Suppressor macrophage treated with lipopolysaccharide for 1 hour (primary cell): ENCODE data around the gene USF2.

Experiments
- DNase-seq, 3 donors: peaks; one replicate each; pipeline ENCODE4 v3.0.0-alpha.2; 2020 to 2022

Gene USF2

DNA sequence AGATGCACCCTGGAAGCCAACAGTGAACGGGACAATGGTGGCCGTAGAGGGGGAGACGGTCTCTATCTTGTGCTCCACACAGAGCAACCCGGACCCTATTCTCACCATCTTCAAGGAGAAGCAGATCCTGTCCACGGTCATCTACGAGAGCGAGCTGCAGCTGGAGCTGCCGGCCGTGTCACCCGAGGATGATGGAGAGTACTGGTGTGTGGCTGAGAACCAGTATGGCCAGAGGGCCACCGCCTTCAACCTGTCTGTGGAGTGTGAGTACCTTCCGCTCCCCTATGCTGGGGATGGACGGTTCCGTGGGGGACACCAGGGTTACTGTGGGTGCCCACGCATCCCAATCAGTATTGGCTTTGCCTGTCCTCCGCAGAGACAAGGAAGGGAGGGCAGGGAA, 33.7 kb downstream of the USF2 start:
- no peak for DNase-seq

DNA sequence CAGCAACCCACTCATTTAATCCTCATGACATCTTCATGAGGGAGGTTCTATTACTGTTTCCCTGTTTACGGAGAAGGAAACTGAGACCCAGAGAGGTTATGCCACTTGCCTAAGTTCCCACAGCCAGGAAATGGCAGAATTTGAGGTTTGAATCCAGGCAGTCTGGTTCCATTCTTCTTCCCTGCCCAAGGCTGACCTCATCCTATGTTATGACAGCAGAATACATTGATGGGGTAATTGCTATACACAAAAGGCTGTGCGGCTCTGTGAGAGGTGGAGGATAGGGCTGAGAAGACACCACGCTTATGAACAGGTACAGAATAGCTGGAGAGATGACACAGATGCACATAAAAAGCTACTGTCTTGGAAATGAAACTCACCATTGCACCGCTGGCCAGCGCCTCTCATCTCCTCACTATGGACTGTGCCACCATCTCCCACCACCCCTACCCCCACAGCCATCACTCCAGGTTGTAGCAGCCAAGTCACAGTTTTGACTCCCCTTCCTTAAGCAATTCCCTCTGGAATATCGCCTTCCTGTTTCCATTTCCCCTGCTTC, 34.7 kb downstream of the USF2 start:
- DNase-seq = no peak

DNA sequence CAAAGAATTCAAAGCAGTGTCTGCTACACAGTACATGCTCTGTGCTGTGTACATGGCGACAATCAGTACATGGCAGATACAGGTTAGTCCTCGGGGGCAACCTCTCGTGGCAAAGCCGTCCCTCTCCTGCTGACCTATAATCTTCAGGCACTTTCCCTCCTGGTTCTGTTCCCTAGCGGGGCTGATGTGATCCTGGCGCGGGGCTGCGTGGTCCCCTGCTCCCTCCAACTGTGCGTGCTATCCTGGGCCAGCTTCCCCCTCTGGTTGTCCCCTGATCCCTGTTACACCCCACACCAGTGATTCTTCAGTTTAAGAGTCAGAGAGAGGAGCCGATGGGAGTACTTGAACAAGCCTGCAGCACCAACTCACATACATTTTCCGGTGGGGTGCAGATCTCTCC, 35.3 kb downstream of the USF2 start:
- no peak for DNase-seq

DNA sequence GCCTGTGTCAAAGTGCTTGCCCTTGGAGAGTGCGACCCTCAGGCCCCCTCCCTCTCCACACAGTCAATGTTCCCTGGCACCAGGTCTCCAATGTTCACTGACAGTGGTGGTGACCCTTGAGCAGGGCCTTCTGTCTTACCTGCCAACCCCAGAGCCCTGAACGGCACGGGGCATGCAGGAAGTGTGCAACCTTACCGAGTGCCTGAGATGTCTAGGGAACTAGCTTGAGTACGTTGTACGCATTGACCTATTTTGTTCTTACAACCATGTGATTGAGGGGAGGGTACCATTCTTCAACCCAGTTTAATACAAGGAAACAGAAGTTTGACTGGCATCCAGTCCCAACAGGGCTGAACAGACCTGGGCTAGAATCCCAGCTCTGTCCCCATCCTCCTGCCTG, 36.4 kb downstream of the USF2 start:
- no peak for DNase-seq

DNA sequence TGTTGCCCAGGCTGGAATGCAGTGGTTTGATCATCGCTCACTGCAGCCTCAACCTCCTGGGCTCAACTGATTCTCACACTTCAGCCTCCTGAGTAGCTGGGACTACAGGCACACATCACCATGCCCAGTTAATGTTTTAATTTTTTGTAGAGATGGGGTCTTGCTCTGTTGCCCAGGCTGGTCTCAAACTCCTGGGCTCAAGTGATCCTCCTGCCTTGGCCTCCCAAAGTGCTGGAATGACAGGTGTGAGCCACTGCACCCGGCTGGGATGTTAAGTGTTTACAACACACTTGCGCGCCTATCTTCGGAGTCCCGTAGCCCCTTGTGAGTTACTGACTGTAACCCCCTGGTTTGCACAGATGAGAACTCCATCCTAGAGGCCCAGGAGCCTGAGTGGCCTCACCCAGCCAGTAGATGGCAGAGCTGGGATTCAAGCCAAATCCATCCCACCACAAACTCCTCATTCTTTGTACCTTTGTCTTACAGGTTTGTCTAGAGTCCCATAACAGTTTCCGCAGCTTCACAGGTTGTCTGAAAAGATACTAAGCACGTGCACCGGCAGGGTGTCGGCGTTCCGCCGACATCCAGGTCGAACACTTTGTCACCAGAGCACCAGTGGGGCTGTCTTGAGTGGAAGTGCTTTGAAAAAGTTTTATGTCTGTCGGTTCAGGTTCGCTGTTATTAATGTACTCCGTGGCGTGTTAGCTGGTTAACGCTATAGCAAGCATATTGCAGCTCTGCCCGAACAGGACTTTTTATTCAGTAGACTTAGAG, 37.9 kb downstream of the USF2 start:
- DNase-seq = no peak

DNA sequence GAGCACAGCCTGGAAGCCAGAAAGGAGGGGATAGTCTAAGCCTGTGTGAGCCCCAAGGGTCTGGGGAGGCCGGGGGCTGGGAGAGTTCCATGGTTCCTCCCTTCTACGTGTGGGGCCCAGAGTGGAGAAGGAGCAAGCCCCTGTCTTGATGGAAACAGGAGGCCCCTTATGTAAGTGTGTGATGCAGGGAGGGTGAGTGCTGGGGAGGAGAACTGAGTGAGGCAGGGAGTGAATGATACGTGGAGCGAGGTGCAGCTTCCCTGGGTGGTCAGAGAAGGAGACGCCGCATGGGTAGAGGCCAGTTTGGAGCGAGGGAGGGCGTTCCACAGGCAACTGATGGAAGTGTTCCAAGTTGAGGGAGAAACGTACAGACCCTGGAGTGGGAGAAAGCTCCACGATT, 39.2 kb downstream of the USF2 start:
- no peak for DNase-seq

DNA sequence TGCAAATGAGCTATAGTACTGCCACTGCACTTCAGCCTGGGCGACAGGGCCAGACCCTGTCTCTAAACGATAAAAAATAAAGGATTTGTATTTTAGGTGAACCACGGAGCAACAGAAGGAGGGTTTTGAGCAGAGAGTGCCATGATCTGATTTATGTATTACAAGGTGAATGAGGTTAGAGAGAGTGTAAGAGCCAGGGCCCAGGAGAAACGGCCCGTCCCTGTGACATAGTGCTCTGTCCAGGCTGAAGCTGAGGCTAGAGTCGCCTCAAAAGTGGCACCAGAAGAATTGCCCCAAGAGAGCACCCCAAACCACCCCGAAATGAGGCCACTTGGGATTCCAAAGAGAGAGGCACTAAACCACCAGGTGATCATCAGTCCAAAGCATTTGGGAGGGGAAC, 40.1 kb downstream of the USF2 start:
- no peak for DNase-seq

DNA sequence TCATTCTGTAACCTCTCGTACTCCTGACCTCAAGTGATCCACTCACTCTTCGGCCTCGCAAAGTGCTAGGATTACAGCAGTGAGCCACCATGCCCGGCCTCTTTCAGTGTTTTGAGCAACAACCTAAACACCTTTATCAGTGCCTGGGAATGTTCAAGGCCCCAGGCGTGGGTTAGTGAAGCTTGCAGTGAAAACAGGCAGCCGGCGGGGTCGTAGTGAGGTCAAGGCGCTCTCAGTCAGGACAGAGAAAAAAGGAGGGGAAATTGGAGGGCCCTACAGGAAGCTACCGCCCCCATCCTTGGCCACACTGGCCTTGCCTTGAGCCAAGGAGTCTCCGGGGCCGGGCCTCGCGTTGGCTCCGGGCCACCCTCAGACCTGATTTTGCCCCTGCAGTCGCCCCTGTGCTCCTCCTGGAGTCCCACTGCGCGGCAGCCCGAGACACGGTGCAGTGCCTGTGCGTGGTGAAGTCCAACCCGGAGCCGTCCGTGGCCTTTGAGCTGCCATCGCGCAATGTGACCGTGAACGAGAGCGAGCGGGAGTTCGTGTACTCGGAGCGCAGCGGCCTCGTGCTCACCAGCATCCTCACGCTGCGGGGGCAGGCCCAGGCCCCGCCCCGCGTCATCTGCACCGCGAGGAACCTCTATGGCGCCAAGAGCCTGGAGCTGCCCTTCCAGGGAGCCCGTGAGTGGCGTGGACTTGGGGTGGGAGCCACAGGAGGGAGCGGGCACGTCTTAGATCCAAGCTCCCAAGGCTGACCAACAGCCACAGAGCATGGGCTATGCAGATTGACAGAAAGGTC, 40.9 kb downstream of the USF2 start:
- DNase-seq = no peak

DNA sequence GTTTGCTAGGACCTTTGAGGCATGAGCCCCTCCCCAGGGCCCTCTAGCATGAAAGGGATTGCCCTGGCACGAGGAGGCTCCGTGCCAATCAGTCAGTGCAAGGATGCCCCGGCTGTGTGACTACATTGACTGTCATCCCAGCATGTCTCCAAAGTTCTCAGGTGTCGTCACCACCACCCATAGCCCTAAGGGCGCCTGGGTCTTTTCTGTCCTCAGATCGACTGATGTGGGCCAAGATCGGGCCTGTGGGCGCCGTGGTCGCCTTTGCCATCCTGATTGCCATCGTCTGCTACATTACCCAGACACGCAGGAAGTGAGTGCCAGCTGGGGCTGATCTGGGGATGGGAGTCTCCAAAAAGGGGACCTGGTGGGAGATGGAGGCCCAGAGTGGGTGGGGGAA, 41.6 kb downstream of the USF2 start:
- DNase-seq = no peak

DNA sequence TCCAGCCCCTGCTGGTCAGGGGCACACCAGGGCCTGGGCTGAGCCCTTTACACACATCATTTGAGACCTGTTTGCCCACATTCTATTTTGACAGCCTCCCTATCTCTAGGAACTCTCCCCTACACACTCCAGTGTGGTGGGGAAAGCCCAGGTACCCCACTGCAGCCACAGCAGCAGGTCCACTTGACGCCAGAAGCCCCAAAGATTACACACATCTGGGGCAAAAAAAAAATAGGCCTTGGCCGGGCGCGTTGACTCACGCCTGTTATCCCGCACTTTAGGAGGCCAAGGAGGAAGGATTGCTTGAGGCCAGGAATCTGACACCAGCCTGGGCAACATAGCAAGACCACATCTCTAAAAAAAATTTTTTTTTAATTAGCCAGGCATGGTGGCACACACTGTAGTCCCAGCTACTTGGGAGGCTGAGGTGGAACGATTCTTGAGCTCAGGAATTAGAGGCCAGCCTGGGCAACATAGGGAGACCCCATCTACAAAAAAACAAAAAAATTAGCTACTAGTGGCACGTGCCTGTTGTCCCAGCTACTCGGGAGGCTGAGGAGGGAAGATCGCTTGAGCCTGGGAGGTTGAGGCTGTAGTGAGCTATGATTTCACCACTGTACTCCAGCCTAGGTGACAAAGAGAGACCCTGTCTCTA, 42.2 kb downstream of the USF2 start:
- no peak for DNase-seq

DNA sequence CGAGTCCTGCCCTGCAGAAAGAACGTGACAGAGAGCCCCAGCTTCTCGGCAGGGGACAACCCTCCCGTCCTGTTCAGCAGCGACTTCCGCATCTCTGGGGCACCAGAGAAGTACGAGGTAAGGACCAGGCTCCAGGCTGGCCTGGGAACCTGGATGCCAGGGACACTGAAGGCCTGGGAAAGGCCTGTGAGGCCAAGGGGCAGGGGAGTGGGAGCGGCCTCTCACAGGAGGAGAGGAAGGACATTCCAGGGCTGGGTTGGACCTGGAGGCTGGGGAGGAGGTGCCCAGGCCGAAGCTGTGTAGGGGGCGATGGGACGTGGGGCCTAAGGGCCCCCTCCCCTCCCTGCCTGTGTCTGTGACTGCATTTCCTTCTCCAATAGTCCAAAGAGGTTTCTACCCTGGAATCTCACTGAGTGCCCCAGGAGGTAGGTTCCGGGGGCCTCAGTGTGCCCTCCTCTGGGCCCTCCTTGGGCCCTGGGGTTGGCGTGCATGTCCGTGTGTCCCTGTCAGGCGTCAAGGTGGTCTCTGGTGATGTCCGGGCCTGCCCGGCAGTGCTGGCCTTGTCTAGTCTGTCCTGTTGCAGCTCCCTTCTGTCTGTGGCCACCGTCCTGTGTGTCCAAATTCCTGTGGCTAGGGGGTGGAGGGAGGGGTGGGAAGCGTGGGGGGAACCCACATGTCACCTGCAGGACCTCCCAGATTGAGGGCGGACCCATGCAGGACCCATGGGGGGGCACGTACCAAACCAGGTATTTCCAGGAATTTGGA, 43.3 kb downstream of the USF2 start:
- DNase-seq = no peak

DNA sequence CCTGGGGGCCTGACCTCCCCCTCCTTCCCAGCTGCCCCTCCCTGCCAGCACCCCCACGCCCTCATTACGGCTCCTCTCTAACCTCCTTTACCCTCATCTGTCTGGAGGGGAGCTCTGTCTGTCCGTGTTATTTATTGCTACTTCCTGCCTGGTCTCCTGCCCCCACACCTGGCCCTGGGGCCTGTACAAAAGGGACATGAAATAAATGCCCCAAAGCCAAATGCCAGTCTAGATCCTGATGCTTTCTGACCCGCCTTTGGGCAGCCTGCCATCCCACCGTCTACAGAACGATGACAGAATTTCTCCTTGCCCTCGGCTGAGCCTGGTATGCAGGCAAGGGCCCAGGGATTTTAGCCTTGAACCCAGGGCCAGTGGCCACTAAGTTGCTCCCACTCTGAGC, 44.8 kb downstream of the USF2 start:
- DNase-seq = no peak

DNA sequence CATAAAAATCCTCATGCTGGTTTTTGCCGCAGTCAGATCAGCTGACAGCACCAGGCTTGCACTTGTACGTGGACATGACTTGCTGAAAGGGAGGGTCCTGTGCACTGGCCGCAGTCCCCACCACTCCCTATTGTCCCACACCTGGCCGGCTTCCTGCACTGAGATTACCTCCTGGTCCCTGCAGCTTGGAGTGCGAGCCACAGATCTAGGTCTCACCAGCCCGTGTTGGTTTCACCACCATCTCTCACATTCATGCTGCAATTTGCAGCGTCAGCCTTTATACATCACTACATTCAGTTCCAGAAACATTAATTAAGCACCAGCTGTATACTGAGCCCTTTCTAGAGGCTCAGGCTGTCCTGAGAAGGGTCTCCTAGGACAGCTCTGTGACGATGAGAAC, 45.3 kb downstream of the USF2 start:
- no peak for DNase-seq

DNA sequence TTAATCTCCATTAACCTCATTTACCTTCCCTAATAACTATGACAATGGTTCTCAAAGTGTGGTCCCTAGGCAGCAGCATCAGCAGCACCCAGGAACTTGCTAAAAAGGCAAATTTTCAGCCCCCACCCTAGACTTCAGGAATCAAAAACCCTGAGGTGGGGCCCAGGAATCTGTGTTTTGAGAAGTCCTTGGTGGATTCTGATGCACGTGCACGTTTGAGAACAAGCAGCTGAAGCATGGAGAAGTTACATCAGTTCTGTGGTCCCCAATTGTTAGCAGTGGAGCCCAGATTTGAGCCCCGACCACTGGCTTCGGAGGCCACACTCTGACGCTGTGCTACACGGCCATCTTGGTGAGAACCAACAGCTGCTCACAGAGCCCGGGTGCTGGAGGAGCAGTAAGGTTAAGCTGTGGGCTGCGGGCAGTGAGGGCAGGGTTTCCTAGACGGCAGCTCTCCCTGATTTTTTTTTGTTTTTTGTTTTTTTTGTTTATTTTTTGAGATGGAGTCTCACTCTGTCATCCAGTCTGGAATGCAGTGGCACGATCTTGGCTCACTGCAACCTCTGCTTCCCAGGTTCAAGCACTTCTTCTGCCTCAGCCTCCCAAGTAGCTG, 46.2 kb downstream of the USF2 start:
- no peak for DNase-seq

DNA sequence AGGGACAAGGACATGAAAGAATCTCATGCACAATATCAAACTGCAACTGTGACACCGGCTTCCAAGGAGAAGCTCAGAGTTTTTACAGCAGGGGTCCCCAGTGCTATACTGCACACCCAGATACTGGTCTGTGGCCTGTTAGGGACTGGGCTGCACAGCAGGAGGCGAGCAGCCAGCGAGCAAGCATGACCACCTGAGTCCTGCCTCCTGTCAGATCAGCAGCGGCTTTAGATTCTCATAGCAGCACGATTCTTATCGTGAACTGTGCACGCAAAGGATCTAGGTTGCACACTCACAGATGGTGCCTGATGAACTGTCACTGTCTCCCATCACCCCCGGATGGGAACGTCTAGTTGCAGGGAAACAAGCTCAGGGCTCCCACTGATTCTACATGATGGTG, 47.1 kb downstream of the USF2 start:
- no peak for DNase-seq

DNA sequence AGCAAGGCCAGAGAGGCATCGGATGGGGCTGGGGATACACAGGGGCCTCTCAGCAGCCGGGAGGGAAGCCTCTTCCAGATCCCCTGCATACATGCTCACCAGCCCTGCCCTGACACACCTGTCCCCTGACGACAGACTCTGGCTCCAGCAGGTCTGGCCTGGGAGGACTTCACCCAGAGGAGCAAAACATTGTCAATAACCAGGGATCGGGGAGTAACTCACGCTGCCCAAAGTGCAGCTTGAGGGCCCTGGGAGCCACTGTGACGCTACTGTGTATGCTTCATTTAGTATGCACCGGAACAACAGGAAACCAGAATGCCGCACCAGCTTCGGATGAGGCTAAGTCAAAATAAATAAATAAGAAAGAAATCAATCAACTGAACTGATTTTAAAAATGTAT, 47.8 kb downstream of the USF2 start:
- DNase-seq = no peak

DNA sequence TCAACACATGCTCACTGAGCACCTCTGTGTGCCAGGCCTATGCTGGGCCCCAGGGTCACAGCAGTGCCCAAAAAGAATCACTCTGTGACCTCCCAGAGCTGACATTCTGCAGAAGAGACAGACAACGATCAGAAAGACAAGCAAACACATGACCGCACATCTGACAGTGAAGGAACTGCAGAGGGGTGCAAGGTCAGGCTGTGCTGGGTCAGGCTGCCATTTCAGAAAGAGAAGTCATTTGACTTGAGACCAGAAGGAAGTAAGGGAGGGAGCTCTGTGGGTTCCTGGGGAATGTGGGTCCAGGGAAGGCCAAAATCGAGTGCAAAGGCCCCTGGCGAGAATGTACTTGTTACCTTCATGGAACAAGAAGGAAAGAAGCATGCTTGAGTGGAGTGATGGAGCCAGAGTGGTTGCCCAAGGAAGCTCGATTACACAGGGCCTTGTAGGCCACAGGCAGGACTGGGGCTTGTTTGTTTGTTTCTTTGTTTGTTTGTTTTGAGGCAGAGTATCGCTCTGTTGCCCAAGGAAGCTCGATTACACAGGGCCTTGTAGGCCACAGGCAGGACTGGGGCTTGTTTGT, 48.8 kb downstream of the USF2 start:
- peak; percentile 52 to 64 (median 59) for DNase-seq

DNA sequence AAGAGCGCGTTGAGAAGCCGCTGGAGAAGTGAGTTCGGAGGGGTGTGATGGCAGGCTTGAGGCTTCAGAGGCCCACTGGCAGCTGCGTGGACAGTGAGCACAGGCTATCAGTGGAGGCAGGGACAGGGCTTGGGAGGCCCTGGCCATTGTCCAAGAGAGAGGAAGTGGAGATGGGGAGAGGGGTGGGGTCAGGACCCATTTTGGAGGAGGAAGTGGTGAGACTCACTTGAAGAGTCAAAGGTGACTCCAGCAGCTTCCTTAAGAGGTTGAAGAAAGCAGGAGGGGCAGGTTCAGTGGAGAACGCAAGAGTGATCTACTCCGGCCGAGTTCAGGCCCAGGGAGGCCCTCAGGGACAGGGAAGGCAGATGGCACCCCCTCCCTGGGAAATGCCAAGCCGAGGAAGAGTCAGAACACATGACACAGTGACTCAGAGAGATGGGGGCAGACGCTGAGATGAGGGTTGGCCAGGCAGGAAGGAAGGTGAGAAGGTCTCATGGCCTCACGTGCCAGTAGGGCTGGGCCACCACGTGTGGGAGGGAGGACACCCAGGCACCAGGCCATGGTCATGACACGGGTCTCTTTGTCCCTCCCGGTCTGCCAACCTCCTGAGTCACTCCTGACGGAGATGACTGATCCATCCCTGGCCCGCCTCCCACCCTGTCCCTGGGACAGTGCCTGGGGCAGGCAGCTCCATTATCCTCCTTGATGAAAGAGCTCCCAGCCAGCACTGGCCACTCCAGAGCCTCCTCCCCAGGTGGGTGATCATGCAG, 50.1 kb downstream of the USF2 start:
- DNase-seq = peak; percentile 91 to 95 (median 94)

DNA sequence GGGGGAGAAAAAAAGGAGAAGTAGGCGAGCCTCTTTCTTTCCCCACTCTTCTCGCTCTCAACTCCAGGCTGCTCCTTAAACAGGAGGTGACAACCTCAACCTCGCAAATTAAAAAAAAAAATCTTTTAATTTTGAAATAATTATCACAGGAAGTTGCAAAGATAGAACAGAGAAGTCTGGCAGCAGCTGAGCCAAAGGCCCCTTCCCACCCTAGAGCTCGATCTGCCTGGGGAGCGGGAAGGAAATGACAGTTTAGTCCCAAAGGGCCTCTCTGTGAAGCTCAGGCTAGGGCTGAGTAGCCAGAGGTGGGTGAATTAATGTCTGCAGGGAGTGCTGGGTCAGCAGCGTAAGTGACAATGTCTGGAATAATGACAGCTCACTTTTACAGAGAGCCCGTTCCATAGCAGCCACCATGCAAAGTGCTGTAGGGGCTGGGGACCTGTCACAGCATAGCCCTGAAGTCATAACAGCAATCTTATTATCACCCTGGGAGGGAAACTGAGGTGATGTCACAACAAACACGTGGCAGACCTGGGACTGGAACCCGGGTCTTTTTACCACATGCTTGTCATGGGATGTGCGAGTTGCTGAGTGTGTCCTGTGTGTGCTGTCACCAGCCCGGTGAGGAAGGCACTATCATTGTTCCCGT, 51.4 kb downstream of the USF2 start:
- peak in 2 of 3 donors; percentile 38 to 50 for DNase-seq

DNA sequence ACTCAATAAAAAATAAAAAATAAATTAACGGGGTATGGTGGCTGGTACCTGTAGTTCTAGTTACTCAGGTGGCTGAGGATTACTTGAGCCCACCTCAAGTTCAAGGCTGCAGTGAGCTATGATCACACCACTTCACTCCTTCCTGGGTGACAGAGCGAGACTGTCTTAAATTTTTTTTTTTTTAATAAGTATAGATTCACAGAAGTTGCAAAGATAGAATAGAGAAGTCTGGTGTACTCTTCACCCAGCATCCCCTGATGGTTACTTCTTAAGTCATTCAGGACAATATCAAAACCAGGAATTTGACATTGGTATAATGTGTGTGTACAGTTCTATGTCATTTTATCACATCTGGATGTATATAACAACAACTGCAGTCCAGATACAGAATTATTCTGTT, 52.5 kb downstream of the USF2 start:
- DNase-seq = no peak

DNA sequence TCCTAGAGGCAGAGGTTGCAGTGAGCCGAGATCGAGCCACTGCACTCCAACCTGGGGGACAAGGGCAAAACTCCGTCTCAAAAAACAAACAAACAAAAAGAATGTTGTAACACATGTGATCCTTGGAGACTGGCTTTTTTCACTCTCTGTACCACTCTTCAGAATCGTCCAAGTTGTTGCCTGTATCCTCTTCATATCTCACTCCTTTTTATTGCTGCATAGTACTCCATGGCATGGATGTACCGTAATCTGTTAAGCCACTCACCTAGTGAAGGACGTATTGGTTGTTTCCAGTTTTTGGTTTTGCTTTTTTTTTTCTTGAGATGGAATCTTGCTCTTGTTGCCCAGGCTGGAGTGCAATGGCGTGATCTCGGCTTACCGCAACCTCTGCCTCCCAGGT, 53.3 kb downstream of the USF2 start:
- no peak for DNase-seq
